HEK293 (cell line): ENCODE measurements around the gene MRPL14.

Source experiments
- CTCF ChIA-PET: fragments of 350-600 bp; formaldehyde crosslinking; extraction: SDS; loops from one replicate; lab custom pipeline; 2021; ENCODE audit warnings: antibody characterized with exemption; lab: Yijun Ruan, JAX
- POLR2A ChIA-PET: fragments of 300-600 bp; formaldehyde crosslinking; extraction: SDS; loops from one replicate; lab custom pipeline; 2020; ENCODE audit warnings: antibody characterized with exemption, inconsistent platforms; lab: Yijun Ruan, JAX
- H3K27ac ChIP-seq: fragments of 200-500 bp; sonication (Bioruptor generic); 2 replicates; pipeline ENCODE4 v1.5.1; 2014; ENCODE audit warnings: low read depth, low read length, control low read depth, inconsistent platforms; ENCODE audit errors: extremely low read depth
- H3K36me3 ChIP-seq, 2 experiments: fragments of 200-500 bp in 1 of 2; sonication (Bioruptor generic) in 1 of 2; 1 replicate in 1 of 2; 2 replicates in 1 of 2; pipeline ENCODE4 v1.5.1; 2014 to 2017; ENCODE audit warnings: inconsistent platforms in 2 of 2, low read length in 2 of 2; ENCODE audit not compliant: control insufficient read depth in 2 of 2, insufficient read depth in 1 of 2
- H3K4me1 ChIP-seq: fragments of 200-500 bp; sonication (Bioruptor generic); 2 replicates; pipeline ENCODE4 v1.5.1; 2014; ENCODE audit warnings: mild to moderate bottlenecking, low read length, inconsistent platforms; ENCODE audit not compliant: control insufficient read depth, insufficient read depth
- H3K4me3 ChIP-seq: 2 replicates; pipeline ENCODE4 v1.5.1; 2011; ENCODE audit warnings: low read depth, mild to moderate bottlenecking, control low read depth, low read length, moderate library complexity
- H3K9me3 ChIP-seq: fragments of 200-500 bp; sonication (Bioruptor generic); 2 replicates; pipeline ENCODE4 v1.5.1; 2014; ENCODE audit warnings: low read depth, low read length, inconsistent platforms; ENCODE audit not compliant: control insufficient read depth, insufficient read depth
- EGR2 ChIP-seq: fragments of 450-650 bp; formaldehyde crosslinking; IDR thresholded peaks from 2 replicates; pipeline ENCODE4 v1.5.1; 2016; ENCODE audit warnings: low read depth, missing biosample characterization, missing genetic modification characterization
- RBAK ChIP-seq: fragments of 450-650 bp; formaldehyde crosslinking; IDR thresholded peaks from 2 replicates; pipeline ENCODE4 v1.5.1; 2016; ENCODE audit warnings: missing biosample characterization, missing genetic modification characterization
- ZFHX2 ChIP-seq: fragments of 450-650 bp; formaldehyde crosslinking; conservative IDR thresholded peaks from 2 replicates; pipeline ENCODE4 v1.5.1; 2016; ENCODE audit warnings: missing biosample characterization, missing genetic modification characterization
- ZNF112 ChIP-seq: fragments of 450-650 bp; formaldehyde crosslinking; IDR thresholded peaks from 2 replicates; pipeline ENCODE4 v1.5.0; 2017; ENCODE audit warnings: missing biosample characterization, missing genetic modification characterization
- ZNF133 ChIP-seq: fragments of 450-650 bp; formaldehyde crosslinking; IDR thresholded peaks from 2 replicates; pipeline ENCODE4 v1.5.1; 2016; ENCODE audit warnings: missing biosample characterization, missing genetic modification characterization
- ZNF157 ChIP-seq: fragments of 450-650 bp; formaldehyde crosslinking; IDR thresholded peaks from 2 replicates; pipeline ENCODE4 v1.5.1; 2016; ENCODE audit warnings: missing biosample characterization, missing genetic modification characterization
- ZNF2 ChIP-seq: fragments of 450-650 bp; formaldehyde crosslinking; IDR thresholded peaks from 2 replicates; pipeline ENCODE4 v1.5.1; 2016; ENCODE audit warnings: missing biosample characterization, missing genetic modification characterization
- ZNF23 ChIP-seq: fragments of 450-650 bp; formaldehyde crosslinking; IDR thresholded peaks from 2 replicates; pipeline ENCODE4 v1.5.1; 2016; ENCODE audit warnings: missing biosample characterization, missing genetic modification characterization, borderline replicate concordance
- ZNF433 ChIP-seq: fragments of 450-650 bp; formaldehyde crosslinking; IDR thresholded peaks from 2 replicates; pipeline ENCODE4 v1.5.1; 2016; ENCODE audit warnings: missing biosample characterization, missing genetic modification characterization, low read depth
- ZNF629 ChIP-seq: fragments of 450-650 bp; formaldehyde crosslinking; IDR thresholded peaks from 2 replicates; pipeline ENCODE4 v1.5.1; 2017; ENCODE audit warnings: missing biosample characterization, missing genetic modification characterization
- ZNF654 ChIP-seq: fragments of 450-650 bp; formaldehyde crosslinking; IDR thresholded peaks from 2 replicates; pipeline ENCODE4 v1.5.1; 2016; ENCODE audit warnings: low read depth, missing biosample characterization, missing genetic modification characterization
- ZNF776 ChIP-seq: fragments of 450-650 bp; formaldehyde crosslinking; IDR thresholded peaks from 2 replicates; pipeline ENCODE4 v1.5.0; 2017; ENCODE audit warnings: missing biosample characterization, missing genetic modification characterization, borderline replicate concordance
- ZNF843 ChIP-seq: fragments of 450-650 bp; formaldehyde crosslinking; IDR thresholded peaks from 2 replicates; pipeline ENCODE4 v1.5.1; 2016; ENCODE audit warnings: missing biosample characterization, missing genetic modification characterization
- TF ChIP-seq, protein P1 (sequence below): fragments of 450-650 bp; IDR thresholded peaks from 2 replicates; pipeline ENCODE4 v1.5.1; 2018; ENCODE audit warnings: missing biosample characterization, mild to moderate bottlenecking, missing genetic modification characterization
- TF ChIP-seq, protein P2 (sequence below): fragments of 450-650 bp; formaldehyde crosslinking; IDR thresholded peaks from 2 replicates; pipeline ENCODE4 v1.5.1; 2016; ENCODE audit warnings: missing biosample characterization, missing genetic modification characterization

Gene MRPL14

DNA sequence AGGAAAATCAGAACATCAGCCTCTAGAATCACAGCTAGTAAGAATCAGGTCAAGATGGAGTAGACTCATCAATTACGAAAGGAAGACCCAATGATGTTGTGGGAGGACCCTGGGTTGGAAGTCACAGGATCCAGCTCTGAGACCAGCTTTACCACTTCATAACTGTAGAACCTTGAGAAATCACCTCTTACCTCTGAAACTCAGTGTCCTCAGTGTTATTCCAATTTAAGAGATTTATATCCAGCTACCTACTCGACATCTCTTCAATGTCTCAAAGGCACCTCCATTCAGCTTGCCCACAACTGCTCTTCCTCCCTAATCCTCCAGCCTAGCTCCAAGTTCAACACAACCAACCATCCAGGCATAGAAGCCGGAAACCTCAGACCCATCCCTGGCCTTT lies 16.3 kb downstream of the MRPL14 start:
- CTCF ChIA-PET = interaction anchor here (0.6 to 6.8 kb wide), 6 partner anchors 13 to 457 kb away, joined by 3 to 54 read pairs (median 4); no protein-coding TSS in a partner anchor
- POLR2A ChIA-PET = no interaction called here

DNA sequence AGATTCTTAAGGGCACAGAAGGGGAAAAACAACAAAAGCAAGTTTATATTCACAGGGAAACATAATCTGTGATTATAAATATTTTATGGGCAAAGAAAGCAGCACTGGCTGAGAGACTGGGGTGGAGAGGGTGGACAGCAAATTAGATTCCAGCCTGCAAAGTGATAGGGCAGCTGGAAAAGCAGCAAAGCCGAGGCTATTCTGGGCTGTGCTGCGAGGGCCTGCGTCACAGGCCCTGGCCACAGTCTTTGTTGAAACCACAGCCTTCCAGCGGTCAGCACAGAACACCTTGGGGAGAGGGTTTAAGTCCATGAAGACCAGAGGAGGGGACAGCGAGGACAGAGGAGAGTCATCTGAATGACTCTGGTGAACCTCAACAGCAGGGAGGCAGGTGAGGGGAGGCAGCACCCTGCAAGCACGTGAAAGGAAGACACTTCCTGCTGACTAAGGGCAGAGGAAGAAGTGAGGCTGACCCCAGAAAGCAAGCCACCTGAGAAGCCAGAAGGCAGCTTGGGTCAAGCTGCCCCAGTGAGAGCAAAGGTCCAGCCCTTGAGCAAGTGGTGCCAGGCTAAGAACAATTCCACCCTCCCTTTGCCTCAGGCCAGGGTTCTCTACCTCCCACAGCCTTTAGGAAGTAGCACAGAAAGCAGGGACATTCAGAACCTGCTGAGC lies 17.1 kb downstream of the MRPL14 start:
- POLR2A ChIA-PET = no interaction called here
- H3K27ac ChIP-seq = no peak overlapping the region
- CTCF ChIA-PET = interaction anchor here (0.6 to 6.8 kb wide), 3 partner anchors 12 to 457 kb away, joined by 3 to 54 read pairs (median 4); no protein-coding TSS in a partner anchor
- H3K9me3 ChIP-seq = no peaks in the 10 kb centered on the region
- H3K4me1 ChIP-seq = 0 out of 2 replicates have a peak, but pooled peaks cover 4% of the 10 kb centered on the region
- H3K4me3 ChIP-seq = no peak overlapping the region
- TF ChIP-seq ZNF133 (tag by site-specific recombination) = peak; percentile 79
- TF ChIP-seq ZNF843 = no peak
- H3K36me3 ChIP-seq = peaks cover 30 to 93% of the 10 kb centered on the region in 2 experiments; a peak in 2 of 3 replicates

More for the DNA sequence above, 16.3 kb downstream of the MRPL14 start:
- H3K27ac ChIP-seq = no peak overlapping the region
- H3K4me3 ChIP-seq = no peak overlapping the region
- 0 out of 2 replicates have a peak, but pooled peaks cover 4% of the 10 kb centered on the region for H3K4me1 ChIP-seq
- peaks cover 35 to 95% of the 10 kb centered on the region in 2 experiments for H3K36me3 ChIP-seq
- H3K9me3 ChIP-seq = no peaks in the 10 kb centered on the region
- no peak for TF ChIP-seq ZNF629

DNA sequence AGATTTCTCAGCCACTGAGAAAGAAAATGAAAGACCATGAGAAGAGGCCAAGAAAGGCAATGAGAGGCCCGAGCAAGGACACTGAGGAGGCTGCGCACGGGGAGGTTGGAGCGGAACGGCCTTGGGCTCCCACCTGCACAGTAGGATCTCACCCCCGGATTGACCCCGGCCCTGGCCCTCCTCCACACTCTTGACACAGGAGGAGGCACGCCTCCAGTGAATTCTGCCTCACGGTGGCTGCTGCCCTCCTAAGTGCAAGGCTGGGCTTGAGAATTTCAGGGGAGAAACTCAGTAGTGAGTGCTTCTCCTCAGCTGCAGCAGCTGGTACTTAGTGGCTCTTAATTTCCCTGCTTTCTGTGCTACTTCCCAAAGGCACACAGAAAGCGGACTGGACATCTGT lies 18.0 kb downstream of the MRPL14 start:
- no peak overlapping the region for H3K27ac ChIP-seq
- ChIA-PET CTCF (interaction anchor here (6.8 kb wide), 1 partner anchor 11 kb away, joined by 54 read pairs; no protein-coding TSS in a partner anchor), POLR2A (no interaction called here)
- H3K4me3 ChIP-seq = no peak overlapping the region
- H3K36me3 ChIP-seq = peaks cover 30 to 94% of the 10 kb centered on the region in 2 experiments; a peak in 2 of 3 replicates
- H3K4me1 ChIP-seq = 0 out of 2 replicates have a peak, but pooled peaks cover 4% of the 10 kb centered on the region
- no peak for TF ChIP-seq ZNF654 (tag by site-specific recombination)
- TF ChIP-seq ZFHX2 = peak; percentile 85
- TF ChIP-seq, protein P1, sequence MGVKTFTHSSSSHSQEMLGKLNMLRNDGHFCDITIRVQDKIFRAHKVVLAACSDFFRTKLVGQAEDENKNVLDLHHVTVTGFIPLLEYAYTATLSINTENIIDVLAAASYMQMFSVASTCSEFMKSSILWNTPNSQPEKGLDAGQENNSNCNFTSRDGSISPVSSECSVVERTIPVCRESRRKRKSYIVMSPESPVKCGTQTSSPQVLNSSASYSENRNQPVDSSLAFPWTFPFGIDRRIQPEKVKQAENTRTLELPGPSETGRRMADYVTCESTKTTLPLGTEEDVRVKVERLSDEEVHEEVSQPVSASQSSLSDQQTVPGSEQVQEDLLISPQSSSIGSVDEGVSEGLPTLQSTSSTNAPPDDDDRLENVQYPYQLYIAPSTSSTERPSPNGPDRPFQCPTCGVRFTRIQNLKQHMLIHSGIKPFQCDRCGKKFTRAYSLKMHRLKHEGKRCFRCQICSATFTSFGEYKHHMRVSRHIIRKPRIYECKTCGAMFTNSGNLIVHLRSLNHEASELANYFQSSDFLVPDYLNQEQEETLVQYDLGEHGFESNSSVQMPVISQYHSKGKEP (tag by site-specific recombination) = no peak
- peak; percentile 91 for TF ChIP-seq EGR2 (tag by site-specific recombination)
- H3K9me3 ChIP-seq = no peaks in the 10 kb centered on the region

DNA sequence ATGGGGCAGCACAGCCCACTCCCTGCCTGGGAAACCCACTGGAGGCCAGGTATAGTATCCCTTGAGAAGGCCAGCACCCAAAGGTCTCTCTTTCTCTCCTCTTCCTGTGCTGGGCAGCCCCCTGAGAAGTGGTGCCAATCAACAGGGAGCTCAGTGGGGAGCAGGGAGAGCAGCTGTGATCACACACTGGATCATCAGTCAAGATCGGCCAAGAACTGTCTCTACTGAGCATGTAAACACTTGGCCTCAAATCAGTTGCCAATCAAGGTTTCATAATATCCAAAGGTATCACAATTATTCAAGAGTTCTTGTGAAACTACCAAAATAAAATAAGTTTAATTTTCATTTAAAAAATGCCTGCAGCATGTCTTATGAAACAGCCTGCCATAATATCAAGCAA lies 18.8 kb downstream of the MRPL14 start:
- Histone ChIP-seq H3K4me3 (no peak overlapping the region), H3K27ac (no peak overlapping the region), H3K36me3 (peaks cover 30 to 94% of the 10 kb centered on the region in 2 experiments; a peak in 2 of 3 replicates), H3K9me3 (no peaks in the 10 kb centered on the region), H3K4me1 (0 out of 2 replicates have a peak, but pooled peaks cover 4% of the 10 kb centered on the region)
- no peak for TF ChIP-seq ZNF23
- TF ChIP-seq ZNF112 (tag by site-specific recombination) = no peak
- TF ChIP-seq RBAK (tag by site-specific recombination) = no peak
- no peak for TF ChIP-seq ZNF776 (tag by site-specific recombination)
- CTCF ChIA-PET = interaction anchor here (6.8 kb wide), 1 partner anchor 10 kb away, joined by 54 read pairs; no protein-coding TSS in a partner anchor
- POLR2A ChIA-PET = no interaction called here

DNA sequence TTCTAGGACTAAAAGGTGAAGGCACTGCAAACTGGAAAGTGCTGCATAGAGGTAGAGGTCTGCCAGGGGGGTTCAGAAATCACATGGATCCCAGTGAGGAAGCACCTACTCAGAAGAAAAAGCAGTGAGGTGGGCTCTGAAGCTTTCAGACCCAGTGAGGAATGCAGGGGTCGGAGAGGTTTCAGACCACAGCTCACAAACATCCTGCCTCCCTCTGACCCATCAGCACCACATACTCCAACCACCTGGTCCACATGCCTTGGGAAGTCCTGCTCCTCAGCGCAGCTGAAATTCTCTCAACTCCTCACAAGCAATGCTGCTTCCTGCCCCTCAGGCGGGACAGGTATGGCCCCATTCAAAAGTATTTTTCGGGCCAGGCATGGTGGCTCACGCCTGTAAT lies 20.2 kb downstream of the MRPL14 start:
- TF ChIP-seq ZNF2 (tag by site-specific recombination) = no peak
- TF ChIP-seq ZNF157 (tag by site-specific recombination) = no peak
- TF ChIP-seq ZNF843 = no peak
- TF ChIP-seq, protein P2, sequence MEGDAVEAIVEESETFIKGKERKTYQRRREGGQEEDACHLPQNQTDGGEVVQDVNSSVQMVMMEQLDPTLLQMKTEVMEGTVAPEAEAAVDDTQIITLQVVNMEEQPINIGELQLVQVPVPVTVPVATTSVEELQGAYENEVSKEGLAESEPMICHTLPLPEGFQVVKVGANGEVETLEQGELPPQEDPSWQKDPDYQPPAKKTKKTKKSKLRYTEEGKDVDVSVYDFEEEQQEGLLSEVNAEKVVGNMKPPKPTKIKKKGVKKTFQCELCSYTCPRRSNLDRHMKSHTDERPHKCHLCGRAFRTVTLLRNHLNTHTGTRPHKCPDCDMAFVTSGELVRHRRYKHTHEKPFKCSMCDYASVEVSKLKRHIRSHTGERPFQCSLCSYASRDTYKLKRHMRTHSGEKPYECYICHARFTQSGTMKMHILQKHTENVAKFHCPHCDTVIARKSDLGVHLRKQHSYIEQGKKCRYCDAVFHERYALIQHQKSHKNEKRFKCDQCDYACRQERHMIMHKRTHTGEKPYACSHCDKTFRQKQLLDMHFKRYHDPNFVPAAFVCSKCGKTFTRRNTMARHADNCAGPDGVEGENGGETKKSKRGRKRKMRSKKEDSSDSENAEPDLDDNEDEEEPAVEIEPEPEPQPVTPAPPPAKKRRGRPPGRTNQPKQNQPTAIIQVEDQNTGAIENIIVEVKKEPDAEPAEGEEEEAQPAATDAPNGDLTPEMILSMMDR (tag by site-specific recombination) = no peak
- no peak for TF ChIP-seq ZNF776 (tag by site-specific recombination)
- TF ChIP-seq ZNF433 (tag by site-specific recombination) = no peak
- TF ChIP-seq, all 188 proteins: peak for 0
- Histone ChIP-seq H3K4me3 (no peak overlapping the region), H3K27ac (no peak overlapping the region), H3K9me3 (no peaks in the 10 kb centered on the region), H3K4me1 (0 out of 2 replicates have a peak, but pooled peaks cover 4% of the 10 kb centered on the region), H3K36me3 (peaks cover 18 to 86% of the 10 kb centered on the region in 2 experiments; a peak in 2 of 3 replicates)
- POLR2A ChIA-PET = interaction anchor here (0.9 kb wide), 1 partner anchor 116 kb away, joined by 5 read pairs; no protein-coding TSS in a partner anchor
- CTCF ChIA-PET = interaction anchor here (1.0 to 1.3 kb wide), 2 partner anchors 12 to 66 kb away, joined by 3 to 4 read pairs; no protein-coding TSS in a partner anchor
